Measurements from ENCODE around the gene TMBIM1.

The TMBIM1 gene

DNA sequence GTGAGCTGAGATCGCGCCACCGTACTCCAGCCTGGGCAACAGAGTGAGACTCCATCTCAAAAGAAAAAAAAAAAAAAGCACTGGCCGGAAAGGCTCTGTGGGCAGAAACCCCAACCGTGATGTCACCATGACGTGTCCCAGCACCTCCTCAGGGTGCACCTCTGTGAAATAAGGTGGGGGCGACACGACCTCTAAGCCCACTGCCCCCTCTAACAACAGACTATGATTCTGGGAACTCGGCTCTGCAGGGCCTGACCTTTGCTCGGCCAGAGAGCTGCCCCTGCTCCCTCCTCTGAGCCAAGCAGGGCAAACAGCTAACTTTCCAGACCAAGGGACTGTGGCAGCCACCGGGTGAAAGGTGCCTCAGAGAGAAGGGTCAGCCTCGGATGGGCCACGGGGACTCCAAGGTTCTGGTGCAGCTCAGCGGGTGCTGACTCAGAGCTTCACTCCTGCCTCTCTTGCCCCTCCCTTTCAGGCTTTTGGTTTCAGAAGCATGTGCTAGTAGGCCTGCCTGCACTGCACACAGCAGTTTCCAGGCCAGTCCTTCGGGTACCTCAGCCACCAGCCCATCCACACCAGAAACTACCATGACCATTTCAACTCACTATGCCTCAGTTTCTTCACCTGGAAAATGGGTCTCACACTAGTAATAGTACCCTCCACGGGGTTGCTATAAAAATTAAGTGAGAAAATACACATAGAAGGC is 8.0 kb downstream of the TMBIM1 start:
- Histone ChIP-seq H3K4me1 (ENCODE audit: insufficient read depth, low read length) (peaks cover 5% of the 10 kb centered on the region), H3K27ac (ENCODE audit: low read length) (no peak overlapping the region), H3K9ac (ENCODE audit: low read depth, low read length) (no peak overlapping the region), H3K36me3 (ENCODE audit: insufficient read depth, low read depth, low read length) (peaks cover 7% of the 10 kb centered on the region; the same call in 1 of the 2 replicates), H3K27me3 (ENCODE audit: insufficient read depth, low read length) (no peaks in the 10 kb centered on the region), H3K9me3 (ENCODE audit: insufficient read depth, low read depth, low read length) (no peaks in the 10 kb centered on the region), H3K4me3 (ENCODE audit: low read length) (no peak overlapping the region)

DNA sequence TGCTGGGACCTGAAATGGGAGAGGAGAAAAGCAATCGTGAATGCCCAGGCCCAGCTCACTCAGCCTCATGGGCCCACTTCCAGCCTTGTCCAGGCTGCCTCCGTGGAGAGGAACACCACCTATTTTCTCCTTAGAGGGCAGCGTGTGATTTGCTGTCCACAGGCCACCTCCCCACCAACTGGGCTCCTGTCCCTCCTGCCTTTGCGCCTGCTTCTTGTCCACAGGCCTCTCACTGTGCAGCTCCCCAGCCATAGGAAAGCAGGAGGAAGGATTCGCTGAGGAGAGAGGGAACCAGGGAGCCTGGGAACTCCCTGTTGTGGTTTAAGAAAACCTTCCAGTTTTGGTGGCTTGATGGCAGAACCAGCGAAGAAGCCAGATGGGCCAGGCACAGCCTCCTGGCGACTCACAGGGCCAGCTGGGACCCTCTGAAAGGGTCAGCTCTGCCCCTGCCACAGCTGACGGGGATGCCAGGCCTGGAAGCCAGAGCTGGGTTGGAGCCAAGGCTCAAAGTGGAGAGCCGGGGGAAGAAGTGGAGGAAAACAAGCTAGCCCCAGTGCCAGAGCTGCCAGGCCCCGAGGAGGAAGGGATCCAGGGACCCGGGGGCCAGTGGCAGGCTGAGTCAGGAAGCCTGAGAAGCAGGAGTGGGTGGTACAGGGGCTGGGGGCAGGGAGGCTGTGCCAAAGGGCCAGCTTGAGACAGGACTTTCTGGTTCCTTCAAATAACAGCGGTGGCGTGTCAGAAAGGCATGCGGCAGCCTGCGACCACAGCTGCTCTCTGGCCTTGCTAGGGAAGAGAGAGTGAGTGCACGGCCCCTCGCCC is 9.9 kb downstream of the TMBIM1 start:
- Histone ChIP-seq H3K27ac (ENCODE audit: low read length) (no peak overlapping the region), H3K4me3 (ENCODE audit: low read length) (no peak overlapping the region), H3K27me3 (ENCODE audit: insufficient read depth, low read length) (no peaks in the 10 kb centered on the region), H3K36me3 (ENCODE audit: insufficient read depth, low read depth, low read length) (peaks cover 14% of the 10 kb centered on the region), H3K9ac (ENCODE audit: low read depth, low read length) (no peak overlapping the region), H3K4me1 (ENCODE audit: insufficient read depth, low read length) (peaks cover 5% of the 10 kb centered on the region), H3K9me3 (ENCODE audit: insufficient read depth, low read depth, low read length) (no peaks in the 10 kb centered on the region)

DNA sequence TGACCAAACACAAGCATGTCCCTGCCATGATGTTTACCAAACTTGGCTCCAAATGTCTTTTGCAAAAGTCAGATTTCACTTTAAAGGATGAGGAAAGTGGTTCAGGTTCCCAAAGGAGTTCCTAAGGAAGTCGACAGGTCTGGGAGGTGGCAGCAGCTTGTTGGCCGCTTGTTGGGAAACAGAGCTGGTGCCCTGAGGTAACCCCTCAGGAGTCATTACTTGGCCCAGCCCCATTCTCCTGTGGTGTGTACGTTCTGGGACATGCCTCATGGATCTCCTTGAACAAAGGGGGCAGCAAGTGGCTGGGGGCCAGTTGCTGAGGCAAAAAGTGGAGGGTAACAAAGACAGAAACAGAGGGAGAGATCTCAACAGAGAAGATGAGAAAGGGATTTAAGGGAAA is 10.9 kb downstream of the TMBIM1 start:
- Histone ChIP-seq H3K9me3 (ENCODE audit: insufficient read depth, low read depth, low read length) (no peaks in the 10 kb centered on the region), H3K4me1 (ENCODE audit: insufficient read depth, low read length) (no peaks in the 10 kb centered on the region), H3K27me3 (ENCODE audit: insufficient read depth, low read length) (no peaks in the 10 kb centered on the region), H3K4me3 (ENCODE audit: low read length) (no peak overlapping the region), H3K27ac (ENCODE audit: low read length) (no peak overlapping the region), H3K36me3 (ENCODE audit: insufficient read depth, low read depth, low read length) (peaks cover 21% of the 10 kb centered on the region), H3K9ac (ENCODE audit: low read depth, low read length) (no peak overlapping the region; the same call in 1 of the 2 replicates)

DNA sequence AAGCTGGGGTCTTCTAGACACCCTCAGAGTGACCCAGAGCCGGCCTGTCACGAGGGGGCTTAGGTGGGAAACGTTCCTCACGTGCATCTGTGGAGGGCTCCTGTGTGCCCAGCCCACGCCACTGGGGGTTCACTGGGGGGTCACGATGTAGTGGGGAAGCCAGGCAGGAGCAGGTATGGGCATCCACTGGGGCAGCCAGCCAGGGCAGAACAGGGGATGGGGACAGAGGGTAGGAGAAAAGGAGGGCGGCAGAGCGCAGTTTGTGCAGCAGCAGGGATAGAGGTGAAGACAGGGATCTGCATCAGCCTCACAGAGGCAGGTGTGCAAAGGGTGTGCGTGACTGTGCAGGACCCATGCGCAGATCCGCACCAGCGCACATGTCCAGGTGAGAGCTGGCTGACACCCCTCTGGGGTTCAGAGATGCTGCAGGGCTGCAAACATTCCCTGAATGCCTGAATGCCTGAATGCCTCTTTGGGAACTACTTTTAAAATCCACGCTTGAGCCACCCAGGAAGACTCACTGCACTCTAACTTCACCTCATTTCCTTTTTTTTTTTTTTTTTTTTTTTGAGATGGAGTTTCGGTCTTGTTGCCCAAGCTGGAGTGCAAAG is 11.9 kb downstream of the TMBIM1 start:
- Histone ChIP-seq H3K27me3 (ENCODE audit: insufficient read depth, low read length) (no peaks in the 10 kb centered on the region), H3K4me1 (ENCODE audit: insufficient read depth, low read length) (no peaks in the 10 kb centered on the region), H3K9me3 (ENCODE audit: insufficient read depth, low read depth, low read length) (no peaks in the 10 kb centered on the region), H3K9ac (ENCODE audit: low read depth, low read length) (no peak overlapping the region), H3K4me3 (ENCODE audit: low read length) (no peak overlapping the region), H3K36me3 (ENCODE audit: insufficient read depth, low read depth, low read length) (peaks cover 30% of the 10 kb centered on the region), H3K27ac (ENCODE audit: low read length) (no peak overlapping the region)

DNA sequence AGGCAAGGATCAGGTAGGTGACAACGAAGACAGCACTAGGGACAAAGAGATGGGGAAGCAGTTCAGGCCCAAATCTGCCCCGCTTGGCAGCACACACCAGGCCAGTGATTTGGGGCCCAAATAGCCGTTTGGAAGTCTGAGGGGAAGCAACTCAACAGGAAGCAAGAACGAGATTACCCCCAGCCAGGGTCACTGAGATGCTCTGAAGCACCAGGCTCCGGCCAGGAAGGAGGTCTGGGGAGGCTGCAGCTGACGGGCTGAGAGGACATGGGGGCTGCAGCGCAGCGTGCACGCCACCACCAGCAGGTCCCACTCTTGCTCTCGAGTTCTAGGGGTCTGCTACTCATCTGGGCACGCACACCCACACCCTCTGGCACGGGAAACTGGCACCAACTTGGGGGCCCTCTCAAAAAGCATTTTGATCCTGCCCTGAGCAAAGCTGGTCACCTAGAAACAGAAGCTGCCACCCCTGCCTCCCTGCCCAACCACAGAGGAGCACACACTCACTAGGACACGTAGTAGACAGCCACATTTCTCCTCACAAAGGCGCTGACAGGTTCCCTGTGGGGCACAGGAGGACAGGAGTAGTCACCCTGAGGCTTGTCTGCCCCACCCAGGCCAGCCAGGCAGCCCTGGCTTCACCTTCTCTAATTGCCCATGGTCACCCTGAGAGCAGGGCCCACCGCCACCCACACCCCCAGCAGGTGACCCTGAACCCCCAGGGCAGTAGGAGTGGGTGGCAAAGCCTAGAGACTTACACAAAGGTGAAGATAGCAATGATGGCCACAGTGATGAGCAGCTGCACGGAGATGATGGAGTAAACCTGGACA is 13.6 kb downstream of the TMBIM1 start:
- Histone ChIP-seq H3K4me1 (ENCODE audit: insufficient read depth, low read length) (no peaks in the 10 kb centered on the region), H3K27ac (ENCODE audit: low read length) (no peak overlapping the region), H3K27me3 (ENCODE audit: insufficient read depth, low read length) (no peaks in the 10 kb centered on the region), H3K36me3 (ENCODE audit: insufficient read depth, low read depth, low read length) (peaks cover 46% of the 10 kb centered on the region), H3K9ac (ENCODE audit: low read depth, low read length) (no peak overlapping the region), H3K9me3 (ENCODE audit: insufficient read depth, low read depth, low read length) (no peaks in the 10 kb centered on the region), H3K4me3 (ENCODE audit: low read length) (no peak overlapping the region)

DNA sequence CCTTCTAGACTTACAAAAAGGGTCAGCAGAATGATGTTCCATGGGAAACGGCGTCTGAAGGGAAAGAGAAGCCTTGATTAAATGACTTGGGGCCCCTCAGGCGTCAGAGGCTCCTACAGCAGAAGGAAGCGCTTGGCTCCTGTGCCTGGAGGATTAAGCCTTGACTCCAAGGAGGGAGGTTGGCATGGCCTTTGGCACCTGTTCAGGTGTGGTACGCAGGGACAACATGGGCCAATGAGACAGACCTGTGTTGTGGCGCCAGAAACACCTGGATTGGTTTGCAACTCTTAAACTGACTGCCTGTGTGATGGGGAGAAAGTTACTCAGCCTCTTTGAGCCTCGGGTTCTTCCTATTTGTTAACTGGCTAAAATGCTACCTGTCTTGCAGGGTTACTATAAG is 14.4 kb downstream of the TMBIM1 start:
- Histone ChIP-seq H3K4me3 (ENCODE audit: low read length) (no peak overlapping the region), H3K27ac (ENCODE audit: low read length) (no peak overlapping the region), H3K9me3 (ENCODE audit: insufficient read depth, low read depth, low read length) (no peaks in the 10 kb centered on the region), H3K4me1 (ENCODE audit: insufficient read depth, low read length) (no peaks in the 10 kb centered on the region), H3K9ac (ENCODE audit: low read depth, low read length) (no peak overlapping the region), H3K27me3 (ENCODE audit: insufficient read depth, low read length) (no peaks in the 10 kb centered on the region), H3K36me3 (ENCODE audit: insufficient read depth, low read depth, low read length) (peaks cover 48% of the 10 kb centered on the region)

DNA sequence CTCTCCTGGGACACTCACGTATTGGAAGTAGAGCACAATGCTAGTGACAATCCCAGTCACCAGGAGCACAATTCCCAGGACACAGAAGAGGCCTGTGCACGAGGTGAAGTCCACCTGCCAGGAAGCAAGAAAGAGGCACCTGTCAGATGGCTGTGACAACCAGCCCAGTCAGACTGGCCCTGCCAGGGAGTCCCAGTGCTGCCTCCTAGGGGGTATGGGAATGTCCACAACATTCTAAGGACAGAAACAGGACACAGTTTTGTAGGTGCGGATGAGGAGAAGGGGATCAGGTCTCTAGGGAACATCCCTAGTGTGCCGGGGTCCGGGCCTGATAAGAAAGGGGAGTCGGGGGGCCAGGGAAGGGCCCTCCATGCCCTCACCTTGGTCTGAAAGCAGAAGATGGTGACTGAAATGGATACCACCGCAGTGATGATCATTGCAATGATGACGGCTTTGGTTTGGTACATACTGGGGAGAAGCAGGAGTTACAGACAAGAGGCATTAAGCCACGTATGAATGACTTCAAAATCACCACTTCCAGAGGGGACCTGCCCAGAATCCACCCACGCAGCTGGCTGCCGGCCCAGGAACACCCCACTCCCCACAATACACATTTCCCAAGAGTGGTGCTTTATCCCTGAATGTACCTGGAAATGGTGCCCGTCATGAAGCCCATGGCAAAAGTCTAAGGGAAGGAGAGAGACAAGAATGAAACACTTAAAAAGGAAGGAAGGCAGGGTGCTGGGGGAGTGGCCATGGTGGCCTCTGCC is 15.1 kb downstream of the TMBIM1 start:
- Histone ChIP-seq H3K27me3 (ENCODE audit: insufficient read depth, low read length) (no peaks in the 10 kb centered on the region), H3K4me3 (ENCODE audit: low read length) (no peak overlapping the region), H3K4me1 (ENCODE audit: insufficient read depth, low read length) (no peaks in the 10 kb centered on the region), H3K27ac (ENCODE audit: low read length) (no peak overlapping the region), H3K36me3 (ENCODE audit: insufficient read depth, low read depth, low read length) (peaks cover 48% of the 10 kb centered on the region), H3K9ac (ENCODE audit: low read depth, low read length) (no peak overlapping the region), H3K9me3 (ENCODE audit: insufficient read depth, low read depth, low read length) (no peaks in the 10 kb centered on the region)

DNA sequence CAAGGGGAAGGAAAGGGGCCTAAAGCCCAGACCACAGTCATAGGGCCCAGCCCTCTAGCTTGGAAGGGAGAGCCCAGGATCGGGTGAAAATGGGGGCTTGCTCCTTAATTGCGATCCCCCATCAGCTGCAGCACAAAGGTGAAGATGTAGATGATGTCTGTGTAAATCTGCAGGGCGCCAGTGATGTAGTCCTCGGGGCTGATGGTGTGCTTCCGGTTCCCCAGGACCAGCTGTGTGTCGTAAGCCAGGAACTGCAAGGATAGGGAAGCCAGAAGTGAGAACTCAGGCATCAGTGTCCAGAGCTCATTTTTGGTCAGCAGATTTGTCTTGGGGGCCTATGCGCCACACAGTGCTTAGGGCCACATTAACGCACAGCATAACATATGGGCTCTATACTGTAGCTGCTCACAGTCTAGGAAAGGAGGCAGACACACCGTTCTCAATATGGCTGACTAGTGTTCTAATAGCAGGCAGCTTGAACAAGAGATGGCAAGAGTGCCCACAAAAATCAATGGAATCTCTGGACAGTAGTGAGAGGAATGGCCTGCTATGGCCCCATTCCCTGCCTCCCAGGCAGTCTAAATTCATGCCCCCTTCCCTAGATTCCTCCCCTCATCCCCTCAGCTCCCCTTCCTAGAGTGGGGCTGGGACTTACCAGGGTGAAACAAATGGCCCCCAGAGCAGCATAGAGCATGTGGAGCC is 16.8 kb downstream of the TMBIM1 start:
- H3K4me1 ChIP-seq (ENCODE audit: insufficient read depth, low read length), result peaks cover 8% of the 10 kb centered on the region
- H3K4me3 ChIP-seq (ENCODE audit: low read length), result no peak overlapping the region
- H3K9me3 ChIP-seq (ENCODE audit: insufficient read depth, low read depth, low read length), result no peaks in the 10 kb centered on the region
- H3K36me3 ChIP-seq (ENCODE audit: insufficient read depth, low read depth, low read length), result peaks cover 48% of the 10 kb centered on the region
- no peaks in the 10 kb centered on the region for H3K27me3 ChIP-seq (ENCODE audit: insufficient read depth, low read length)
- H3K27ac ChIP-seq (ENCODE audit: low read length), result no peak overlapping the region
- H3K9ac ChIP-seq (ENCODE audit: low read depth, low read length), result no peak overlapping the region

DNA sequence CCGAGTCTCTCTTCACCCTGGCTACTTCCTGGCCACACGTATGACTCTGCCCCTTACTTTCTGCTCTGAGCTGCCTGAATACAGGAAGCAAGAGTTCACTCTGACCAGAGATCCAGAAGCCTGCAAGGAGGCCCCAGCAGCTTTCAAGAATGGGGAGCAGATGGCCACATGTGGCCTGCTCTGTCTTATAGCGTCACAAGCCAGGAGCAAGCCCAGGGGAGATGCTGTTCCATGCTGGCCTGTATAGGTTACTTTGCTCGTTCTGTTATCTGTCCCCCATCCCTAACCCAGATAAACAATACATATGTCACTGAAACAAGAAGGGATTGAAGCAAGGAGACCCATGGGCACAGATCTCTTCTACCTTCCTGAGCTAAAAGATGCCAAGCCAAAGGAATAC is 17.7 kb downstream of the TMBIM1 start:
- Histone ChIP-seq H3K4me1 (ENCODE audit: insufficient read depth, low read length) (peaks cover 8% of the 10 kb centered on the region), H3K36me3 (ENCODE audit: insufficient read depth, low read depth, low read length) (peaks cover 44% of the 10 kb centered on the region), H3K4me3 (ENCODE audit: low read length) (no peak overlapping the region), H3K27ac (ENCODE audit: low read length) (no peak overlapping the region), H3K9ac (ENCODE audit: low read depth, low read length) (no peak overlapping the region), H3K27me3 (ENCODE audit: insufficient read depth, low read length) (no peaks in the 10 kb centered on the region), H3K9me3 (ENCODE audit: insufficient read depth, low read depth, low read length) (no peaks in the 10 kb centered on the region)

DNA sequence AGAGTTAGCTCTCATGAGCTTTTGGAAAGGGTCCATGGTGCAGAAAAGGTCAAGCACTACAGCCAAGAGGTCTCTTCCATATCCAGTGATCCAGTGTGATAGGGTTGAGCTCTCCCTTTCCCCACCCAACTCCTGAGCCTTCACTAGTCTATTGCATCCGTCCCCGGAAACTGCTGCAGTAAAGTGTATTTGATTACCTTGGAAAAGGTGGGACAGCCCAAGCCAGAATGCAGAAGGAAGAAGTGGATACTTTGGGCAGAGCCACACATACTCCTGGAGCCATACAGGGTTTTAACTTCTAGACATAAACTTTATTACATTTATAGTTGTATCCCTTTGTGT is 18.4 kb downstream of the TMBIM1 start:
- Histone ChIP-seq H3K36me3 (ENCODE audit: insufficient read depth, low read depth, low read length) (peaks cover 40% of the 10 kb centered on the region), H3K4me3 (ENCODE audit: low read length) (no peak overlapping the region), H3K27me3 (ENCODE audit: insufficient read depth, low read length) (no peaks in the 10 kb centered on the region), H3K4me1 (ENCODE audit: insufficient read depth, low read length) (peaks cover 10% of the 10 kb centered on the region), H3K9ac (ENCODE audit: low read depth, low read length) (no peak overlapping the region), H3K27ac (ENCODE audit: low read length) (no peak overlapping the region), H3K9me3 (ENCODE audit: insufficient read depth, low read depth, low read length) (no peaks in the 10 kb centered on the region)

Measured in iPS-20b (cell line).